ENCODE data around the gene HADH. TPM values are rescaled to one million over a fixed set of nuclear protein-coding genes. Genes with fewer than 3 reads are reported as not detected.
"Not testable (repeated sequence)": the region's sequence is repeated elsewhere in the genome, so short reads cannot be mapped to it uniquely, and the experiment has no call there.

Gene HADH
- polyA plus RNA-seq, 2 of the 4 experiments (the other 2 are of a cell fraction): 22.7 to 23.7 TPM

GRCh38 chr4:108008721-108009120 is 19.0 kb downstream of the HADH start (continued):
- TF ChIP-seq RAD21 (conservative IDR thresholded peaks at IDR 0.05 in 1 of 2, IDR thresholded peaks at IDR 0.05 in 1 of 2): no peak
- TF ChIP-seq JUNB (IDR thresholded peaks at IDR 0.05): no peak
- TF ChIP-seq SMC3 (IDR thresholded peaks at IDR 0.05): no peak
- TF ChIP-seq JUN (IDR thresholded peaks at IDR 0.05): no peak

- H3K9me3 ChIP-seq: no peaks in the 10 kb centered on the region
- H3K4me3 ChIP-seq: no peak overlapping the region
- WGBS (ENCODE audit: missing lambda C conversion rate): 93% methylated on average over 2 of the region's 2 CpGs
- FAIRE-seq (no peak), ATAC-seq (no peak), DNase-seq (ENCODE audit: low read depth in 1 of 2, low spot score in 1 of 2) (no peak)
- no peak for TF ChIP-seq RNF2 (IDR thresholded peaks at IDR 0.05; ENCODE audit: borderline replicate concordance, low read depth)
- no peak for TF ChIP-seq EP300 (IDR thresholded peaks at IDR 0.05)
- TF ChIP-seq HOXA7 (CRISPR knock-in tag; IDR thresholded peaks at IDR 0.05): no peak
- TF ChIP-seq SREBF2 (IDR thresholded peaks at IDR 0.05): no peak
- no peak for TF ChIP-seq GATA3 (IDR thresholded peaks at IDR 0.05; ENCODE audit: borderline replicate concordance)
- TF ChIP-seq EHF (CRISPR knock-in tag; IDR thresholded peaks at IDR 0.05): no peak
- no peak for TF ChIP-seq MAX (IDR thresholded peaks at IDR 0.05)
- no peak for TF ChIP-seq FOSL2 (IDR thresholded peaks at IDR 0.05)
- TF ChIP-seq FOSL2 (CRISPR knock-in tag; IDR thresholded peaks at IDR 0.05): no peak
- CTCF ChIA-PET: no interaction called here
- no peaks in the 10 kb centered on the region for H3K4me1 ChIP-seq
- POLR2A ChIA-PET: no interaction called here
- no peak overlapping the region for H3K4me2 ChIP-seq
- H3K27ac ChIP-seq: no peak overlapping the region
Observed at GRCh38 chr4:108010167-108010566, 20.5 kb downstream of the HADH start.

DNA sequence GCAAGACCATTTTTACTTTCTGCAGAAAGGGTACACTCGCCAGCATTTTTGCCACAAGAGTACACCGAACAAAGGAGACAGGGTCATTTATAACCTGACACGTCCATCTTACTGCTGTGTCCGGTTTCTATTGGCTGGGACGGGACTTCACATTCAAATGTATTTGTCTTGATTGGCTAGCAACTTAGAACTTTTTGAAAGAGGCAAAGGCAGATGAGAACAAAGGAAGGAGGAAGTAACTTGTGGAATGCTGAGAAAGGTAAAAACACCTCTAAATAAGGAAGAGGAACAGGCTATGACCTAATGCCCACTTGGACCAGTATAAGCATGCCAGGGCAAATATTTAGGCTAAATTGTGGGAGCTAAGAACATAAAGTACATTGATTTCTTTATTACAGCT is 22.7 kb downstream of the HADH start:
- DNase-seq (ENCODE audit: low read depth in 1 of 2, low spot score in 1 of 2); ATAC-seq; H3K4me2 ChIP-seq; H3K9me3 ChIP-seq; H3K27ac ChIP-seq; H3K4me3 ChIP-seq; FAIRE-seq; POLR2A ChIA-PET; CTCF ChIA-PET; H3K4me1 ChIP-seq: not testable (repeated sequence)
- 90% methylated on average over 5 of the region's 5 CpGs for WGBS (ENCODE audit: missing lambda C conversion rate)

- Histone ChIP-seq H3K4me3 (no peak overlapping the region), H3K4me1 (no peaks in the 10 kb centered on the region), H3K4me2 (no peak overlapping the region), H3K27ac (no peak overlapping the region), H3K9me3 (no peaks in the 10 kb centered on the region)
- POLR2A ChIA-PET: no interaction called here
- DNase-seq (ENCODE audit: low read depth in 1 of 2, low spot score in 1 of 2) (no peak), ATAC-seq (no peak), FAIRE-seq (no peak)
- TF ChIP-seq CHD2 (IDR thresholded peaks at IDR 0.05; ENCODE audit: low read length, partially characterized antibody): no peak
- no peak for TF ChIP-seq HDAC2 (IDR thresholded peaks at IDR 0.05)
- TF ChIP-seq RFX5 (IDR thresholded peaks at IDR 0.05): no peak
- CTCF ChIA-PET: no interaction called here
Observed at GRCh38 chr4:108013327-108013726, 23.6 kb downstream of the HADH start.

- Histone ChIP-seq H3K27ac (no peak overlapping the region), H3K4me2 (no peak overlapping the region), H3K4me1 (no peaks in the 10 kb centered on the region), H3K4me3 (no peak overlapping the region), H3K9me3 (no peaks in the 10 kb centered on the region)
- DNase-seq (ENCODE audit: low read depth in 1 of 2, low spot score in 1 of 2) (no peak), FAIRE-seq (no peak), ATAC-seq (no peak)
- no peak for TF ChIP-seq NR3C1 (IDR thresholded peaks at IDR 0.05)
- no peak for TF ChIP-seq HDAC2 (IDR thresholded peaks at IDR 0.05)
- TF ChIP-seq MAFK (IDR thresholded peaks at IDR 0.05; ENCODE audit: partially characterized antibody): peak; percentile 53
- POLR2A ChIA-PET: no interaction called here
- CTCF ChIA-PET: interaction anchor here (0.6 kb wide), 1 partner anchor 79 kb away, joined by 3 read pairs; no protein-coding TSS in a partner anchor
- 96% methylated on average over 5 of the region's 5 CpGs for whole genome bisulfite sequencing (ENCODE audit: missing lambda C conversion rate)
Observed at GRCh38 chr4:108013955-108014354, 24.3 kb downstream of the HADH start.
